ENCODE measurements around the gene PICK1. TPM values are rescaled to one million over a fixed set of nuclear protein-coding genes. Genes with fewer than 3 reads are reported as not detected.

The PICK1 gene
- total and polyA plus RNA-seq, 10 of the 15 experiments (the other 5 are each of a cell fraction or from before 2014, with no cell fraction given), result 0.07 to 19.2 (median 10.9) TPM

DNA sequence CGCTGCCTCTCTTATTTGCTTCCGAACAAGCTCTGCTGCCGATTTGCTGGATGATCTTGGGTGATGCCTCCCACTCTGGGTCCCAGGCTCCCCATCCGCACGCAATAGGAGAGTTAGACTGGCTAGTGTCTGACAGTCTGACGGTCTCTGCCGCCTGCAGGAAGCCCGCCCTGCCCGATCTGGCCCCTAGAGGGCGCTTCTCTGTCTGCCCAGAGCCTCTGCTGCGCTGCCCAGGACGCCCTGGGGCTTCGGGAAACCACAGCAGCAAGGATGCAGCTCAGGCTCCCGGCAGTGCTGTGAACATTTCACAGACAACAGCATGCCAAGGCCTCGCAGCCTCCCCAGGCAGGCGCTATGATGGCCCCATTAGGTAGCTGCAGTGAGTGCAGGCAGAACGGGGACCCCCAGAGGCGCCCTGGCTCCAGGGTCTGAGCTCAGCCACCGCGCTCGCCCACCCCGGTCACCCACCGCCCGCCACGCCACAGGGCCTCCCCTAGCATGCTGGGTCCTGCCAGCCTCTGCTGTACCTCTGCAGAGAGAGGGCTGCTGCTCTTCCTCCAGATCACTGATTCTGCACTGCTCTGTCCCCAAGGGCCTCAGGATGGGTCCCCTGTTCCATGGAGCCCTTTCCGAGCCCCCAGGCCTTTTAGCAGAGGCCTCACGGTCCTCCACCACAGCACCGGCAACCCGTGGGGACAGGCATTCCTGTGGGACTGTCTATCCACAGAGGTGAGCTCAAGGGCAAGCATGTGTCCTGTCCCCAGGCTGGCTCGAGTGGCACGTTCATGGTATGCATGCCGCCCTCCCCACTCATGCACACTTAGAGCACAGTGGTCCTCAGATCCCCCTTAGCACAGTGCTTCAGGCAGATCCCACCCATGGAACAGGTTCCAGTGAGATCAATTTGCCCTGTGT is 57.5 kb downstream of the PICK1 start:
- Histone ChIP-seq H3K27ac (ENCODE audit: control insufficient read depth, insufficient read depth) (no peak overlapping the region), H3K79me2 (ENCODE audit: control insufficient read depth, insufficient read depth, low read length) (no peaks in the 10 kb centered on the region), H4K20me1 (ENCODE audit: control insufficient read depth, insufficient read depth) (no peaks in the 10 kb centered on the region), H3K9ac (ENCODE audit: control insufficient read depth, insufficient read depth, low read length) (no peak overlapping the region), H3K4me1 (ENCODE audit: control insufficient read depth, insufficient read depth, low read length) (no peaks in the 10 kb centered on the region), H2AFZ (ENCODE audit: control insufficient read depth, low read depth, low read length) (no peak overlapping the region), H3K9me3 (replicated peaks; ENCODE audit: control insufficient read depth, insufficient read depth, low read length) (no peaks in the 10 kb centered on the region), H3K36me3 (ENCODE audit: control insufficient read depth in 2 of 2, insufficient read depth in 2 of 2, low read length in 1 of 2) (no peaks in the 10 kb centered on the region; a peak in 1 of 4 replicates), H3K4me3 (no peak overlapping the region), H3K4me2 (ENCODE audit: control insufficient read depth, insufficient read depth) (no peak overlapping the region), H3K27me3 (replicated peaks in 1 of 2; ENCODE audit: control insufficient read depth in 2 of 2, insufficient read depth in 2 of 2, low read length in 1 of 2) (no peaks in the 10 kb centered on the region)
- BruUV-seq (replicated peaks), result no TSS peak
- in situ Hi-C loops (cut with MboI) (no loop called here), intact Hi-C loops (cut with micrococcal nuclease; ENCODE audit: unreplicated experiment) (loop anchor here (10.0 kb wide), 2 partner anchors 100 to 240 kb away; no protein-coding TSS in a partner anchor)
- peak; percentile 97 for ATAC-seq
- ChIA-PET RAD21 (ENCODE audit: unreplicated experiment) (interaction anchor here (0.6 to 2.1 kb wide), 4 partner anchors 30 to 457 kb away, joined by 3 to 9 read pairs (median 3); no protein-coding TSS in a partner anchor), SMC1A (ENCODE audit: uncharacterized antibody, unreplicated experiment) (interaction anchor here (1.0 to 1.5 kb wide), 3 partner anchors 15 to 66 kb away, joined by 3 read pairs; no protein-coding TSS in a partner anchor), POLR2A (interaction anchor here (1.1 kb wide), 1 partner anchor 64 kb away, joined by 3 read pairs; no protein-coding TSS in a partner anchor), CTCF (interaction anchor here (0.6 to 2.1 kb wide), 21 partner anchors 10 to 458 kb away, joined by 3 to 12 read pairs (median 3); no protein-coding TSS in a partner anchor)
- 50% methylated on average over 32 of the region's 32 CpGs for WGBS (ENCODE audit: insufficient coverage, insufficient replicate concordance, low lambda C conversion rate, missing lambda C conversion rate)
- DNase-seq (ENCODE audit: low read depth, low spot score), result no peak
- no peak for FAIRE-seq
- TF ChIP-seq EP300 (IDR thresholded peaks at IDR 0.05; ENCODE audit: borderline replicate concordance in 1 of 2, control insufficient read depth in 1 of 2, low read depth in 2 of 2, low read length in 2 of 2) (no peak), TARDBP (IDR thresholded peaks at IDR 0.05; ENCODE audit: borderline replicate concordance) (no peak), NR2F1 (conservative IDR thresholded peaks at IDR 0.05) (0 out of 2 replicates have a peak, but pooled peaks have one; percentile 32), EED (IDR thresholded peaks at IDR 0.05; ENCODE audit: low read depth) (no peak), SUZ12 (IDR thresholded peaks at IDR 0.05; ENCODE audit: unreplicated experiment) (no peak), SMAD1 (IDR thresholded peaks at IDR 0.05; ENCODE audit: low read depth, partially characterized antibody) (no peak), HDAC6 (IDR thresholded peaks at IDR 0.05; ENCODE audit: unreplicated experiment) (no peak), RELA (IDR thresholded peaks at IDR 0.05; ENCODE audit: borderline replicate concordance, partially characterized antibody) (no peak)
- TF ChIP-seq, protein P1, sequence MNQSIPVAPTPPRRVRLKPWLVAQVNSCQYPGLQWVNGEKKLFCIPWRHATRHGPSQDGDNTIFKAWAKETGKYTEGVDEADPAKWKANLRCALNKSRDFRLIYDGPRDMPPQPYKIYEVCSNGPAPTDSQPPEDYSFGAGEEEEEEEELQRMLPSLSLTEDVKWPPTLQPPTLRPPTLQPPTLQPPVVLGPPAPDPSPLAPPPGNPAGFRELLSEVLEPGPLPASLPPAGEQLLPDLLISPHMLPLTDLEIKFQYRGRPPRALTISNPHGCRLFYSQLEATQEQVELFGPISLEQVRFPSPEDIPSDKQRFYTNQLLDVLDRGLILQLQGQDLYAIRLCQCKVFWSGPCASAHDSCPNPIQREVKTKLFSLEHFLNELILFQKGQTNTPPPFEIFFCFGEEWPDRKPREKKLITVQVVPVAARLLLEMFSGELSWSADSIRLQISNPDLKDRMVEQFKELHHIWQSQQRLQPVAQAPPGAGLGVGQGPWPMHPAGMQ (IDR thresholded peaks at IDR 0.05; ENCODE audit: borderline replicate concordance), result no peak
- TF ChIP-seq, protein P2, sequence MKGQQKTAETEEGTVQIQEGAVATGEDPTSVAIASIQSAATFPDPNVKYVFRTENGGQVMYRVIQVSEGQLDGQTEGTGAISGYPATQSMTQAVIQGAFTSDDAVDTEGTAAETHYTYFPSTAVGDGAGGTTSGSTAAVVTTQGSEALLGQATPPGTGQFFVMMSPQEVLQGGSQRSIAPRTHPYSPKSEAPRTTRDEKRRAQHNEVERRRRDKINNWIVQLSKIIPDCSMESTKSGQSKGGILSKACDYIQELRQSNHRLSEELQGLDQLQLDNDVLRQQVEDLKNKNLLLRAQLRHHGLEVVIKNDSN (IDR thresholded peaks at IDR 0.05; ENCODE audit: borderline replicate concordance, extremely low read length, insufficient read depth, low read depth, low read length), result no peak
- TF ChIP-seq, protein P3, sequence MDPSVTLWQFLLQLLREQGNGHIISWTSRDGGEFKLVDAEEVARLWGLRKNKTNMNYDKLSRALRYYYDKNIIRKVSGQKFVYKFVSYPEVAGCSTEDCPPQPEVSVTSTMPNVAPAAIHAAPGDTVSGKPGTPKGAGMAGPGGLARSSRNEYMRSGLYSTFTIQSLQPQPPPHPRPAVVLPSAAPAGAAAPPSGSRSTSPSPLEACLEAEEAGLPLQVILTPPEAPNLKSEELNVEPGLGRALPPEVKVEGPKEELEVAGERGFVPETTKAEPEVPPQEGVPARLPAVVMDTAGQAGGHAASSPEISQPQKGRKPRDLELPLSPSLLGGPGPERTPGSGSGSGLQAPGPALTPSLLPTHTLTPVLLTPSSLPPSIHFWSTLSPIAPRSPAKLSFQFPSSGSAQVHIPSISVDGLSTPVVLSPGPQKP (IDR thresholded peaks at IDR 0.05; ENCODE audit: low read depth, low read length), result no peak
- TF ChIP-seq, protein P4, sequence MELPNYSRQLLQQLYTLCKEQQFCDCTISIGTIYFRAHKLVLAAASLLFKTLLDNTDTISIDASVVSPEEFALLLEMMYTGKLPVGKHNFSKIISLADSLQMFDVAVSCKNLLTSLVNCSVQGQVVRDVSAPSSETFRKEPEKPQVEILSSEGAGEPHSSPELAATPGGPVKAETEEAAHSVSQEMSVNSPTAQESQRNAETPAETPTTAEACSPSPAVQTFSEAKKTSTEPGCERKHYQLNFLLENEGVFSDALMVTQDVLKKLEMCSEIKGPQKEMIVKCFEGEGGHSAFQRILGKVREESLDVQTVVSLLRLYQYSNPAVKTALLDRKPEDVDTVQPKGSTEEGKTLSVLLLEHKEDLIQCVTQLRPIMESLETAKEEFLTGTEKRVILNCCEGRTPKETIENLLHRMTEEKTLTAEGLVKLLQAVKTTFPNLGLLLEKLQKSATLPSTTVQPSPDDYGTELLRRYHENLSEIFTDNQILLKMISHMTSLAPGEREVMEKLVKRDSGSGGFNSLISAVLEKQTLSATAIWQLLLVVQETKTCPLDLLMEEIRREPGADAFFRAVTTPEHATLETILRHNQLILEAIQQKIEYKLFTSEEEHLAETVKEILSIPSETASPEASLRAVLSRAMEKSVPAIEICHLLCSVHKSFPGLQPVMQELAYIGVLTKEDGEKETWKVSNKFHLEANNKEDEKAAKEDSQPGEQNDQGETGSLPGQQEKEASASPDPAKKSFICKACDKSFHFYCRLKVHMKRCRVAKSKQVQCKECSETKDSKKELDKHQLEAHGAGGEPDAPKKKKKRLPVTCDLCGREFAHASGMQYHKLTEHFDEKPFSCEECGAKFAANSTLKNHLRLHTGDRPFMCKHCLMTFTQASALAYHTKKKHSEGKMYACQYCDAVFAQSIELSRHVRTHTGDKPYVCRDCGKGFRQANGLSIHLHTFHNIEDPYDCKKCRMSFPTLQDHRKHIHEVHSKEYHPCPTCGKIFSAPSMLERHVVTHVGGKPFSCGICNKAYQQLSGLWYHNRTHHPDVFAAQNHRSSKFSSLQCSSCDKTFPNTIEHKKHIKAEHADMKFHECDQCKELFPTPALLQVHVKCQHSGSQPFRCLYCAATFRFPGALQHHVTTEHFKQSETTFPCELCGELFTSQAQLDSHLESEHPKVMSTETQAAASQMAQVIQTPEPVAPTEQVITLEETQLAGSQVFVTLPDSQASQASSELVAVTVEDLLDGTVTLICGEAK (IDR thresholded peaks at IDR 0.05; ENCODE audit: borderline replicate concordance), result no peak
- TF ChIP-seq, protein P5, sequence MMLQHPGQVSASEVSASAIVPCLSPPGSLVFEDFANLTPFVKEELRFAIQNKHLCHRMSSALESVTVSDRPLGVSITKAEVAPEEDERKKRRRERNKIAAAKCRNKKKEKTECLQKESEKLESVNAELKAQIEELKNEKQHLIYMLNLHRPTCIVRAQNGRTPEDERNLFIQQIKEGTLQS (IDR thresholded peaks at IDR 0.05; ENCODE audit: borderline replicate concordance, extremely low read depth, low read depth, low read length), result no peak
